Heart left ventricle (tissue), 16 donors: ENCODE measurements around the gene TEN1. TPM values are rescaled to one million over a fixed set of nuclear protein-coding genes. Genes with fewer than 3 reads are reported as not detected.

Source experiments
- ATAC-seq, 4 donors: fragments of 200-7000 bp; cut with Tn5 transposase; one replicate each; pipeline ENCODE4 v1.9.1; 2020 to 2022; ENCODE audit warnings: moderate library complexity in 4 of 4, mild to moderate bottlenecking in 3 of 4, moderate number of reproducible peaks in 1 of 4
- DNase-seq, 5 donors: peaks; one replicate each; pipeline ENCODE4 v3.0.0-alpha.2; 2020
- H3K27ac ChIP-seq, 12 donors: fragments of 200-600 bp; sonication (generic) in 4 of 12; one replicate each; pipeline versions ENCODE4 v1.5.0 to v1.8.0; 2016 to 2022; ENCODE audit warnings: mild to moderate bottlenecking in 2 of 12
- H3K27me3 ChIP-seq, 9 donors: fragments of 200-600 bp; sonication (generic) in 2 of 9; one replicate each; pipeline versions ENCODE4 v1.5.1 to v1.8.0; 2016 to 2022; ENCODE audit warnings: mild to moderate bottlenecking in 3 of 9
- H3K36me3 ChIP-seq, 9 donors: fragments of 200-600 bp; sonication (generic) in 2 of 9; one replicate each; pipeline versions ENCODE4 v1.5.0 to v1.8.0; 2018 to 2022; ENCODE audit warnings: mild to moderate bottlenecking in 2 of 9
- H3K4me1 ChIP-seq, 12 donors: fragments of 200-600 bp; sonication (generic) in 4 of 12; one replicate each; pipeline versions ENCODE4 v1.5.0 to v1.8.0; 2016 to 2022; ENCODE audit warnings: mild to moderate bottlenecking in 3 of 12
- H3K4me3 ChIP-seq, 12 donors: fragments of 200-600 bp; sonication (generic) in 4 of 12; one replicate each; pipeline versions ENCODE4 v1.5.0 to v1.8.0; 2017 to 2022; ENCODE audit warnings: mild to moderate bottlenecking in 9 of 12, moderate library complexity in 4 of 12
- H3K9me3 ChIP-seq, 12 donors: fragments of 200-600 bp; sonication (generic) in 4 of 12; one replicate each; pipeline versions ENCODE4 v1.5.0 to v1.8.0; 2016 to 2022; ENCODE audit warnings: mild to moderate bottlenecking in 1 of 12
- POLR2A ChIP-seq, 2 donors: fragments of 450-650 bp; IDR thresholded peaks; one replicate each; pipeline ENCODE4 v1.6.1; 2017; ENCODE audit warnings: antibody characterized with exemption in 2 of 2, mild to moderate bottlenecking in 2 of 2, moderate library complexity in 2 of 2
- WGBS, 4 donors: extraction: QIAGEN DNeasy Blood & Tissue Kit in 2 of 4; methylation state at CpG; one replicate each; pipeline versions ENCODE4 v1.1.5 to v1.1.7; 2013 to 2018; 5-methylcytosine and 5-hydroxymethylcytosine counted together
- intact Hi-C, 10 donors: fragments of 100-400 bp; cut with DNase I; formaldehyde crosslinking; loops; one replicate each; pipeline versions ENCODE4 v1.11.1 to v1.14.2; 2022
- polyA plus RNA-seq, 2 donors: library from polyadenylated mRNA; stranded (reverse); fragments of 200-250 nt; gene quantifications; one replicate each; pipeline ENCODE4 v1.2.3, GENCODE V29; 2013
- total RNA-seq, 9 donors: library from RNA; depleted of rRNA in 2 of 9; stranded (reverse); fragments of >200 nt in 2 of 9; fragmentation: NEBNext Ultra II Directional in 3 of 9; extraction: Animal tissue kit (Norgen Biotek cat#: 25700) in 3 of 9; gene quantifications; one replicate each; pipeline versions ENCODE4 v1.1.0 to v1.2.4, GENCODE V29; 2016 to 2023
- TF ChIP-seq, protein P1 (sequence below), 12 donors: fragments of 200-600 bp; sonication (generic) in 4 of 12; IDR thresholded peaks; one replicate each; pipeline versions ENCODE4 v1.5.0 to v1.8.0; 2018 to 2022; ENCODE audit warnings: antibody characterized with exemption in 12 of 12, mild to moderate bottlenecking in 5 of 12
- donor health status: ischemic (EF 13 %, LVEDD 7.1; RV severe dilation, severe dysfunction).
- donor health status: healthy with polysubstance abuse.
- donor health status: DM: no; HTN: yes; CAD: no.
- donor health status: DM: no; HTN: no; CAD: no.
- donor health status: ischemic (EF 25% LVEDD 6.9; RV normal size, moderate dysfunction).
- donor health status: ischemic (EF 25% LVEDD 5.7; RV mildly dilated, moderate dysfunction).
- donor health status: healthy.
- donor health status: DM: yes; HTN: yes; CAD: no.
- donor health status: ischemic (EF 35%, LVEDD 5.7; RV mildly dilated, moderate dysfunction).
- donor health status: nonischemic (EF 11% LVEDD 7.7; RV severe dilation, severe dysfunction).
- donor health status: DM: yes; HTN: yes; CAD: no.
- donor health status: PGD.
- donor health status: ischemic (EF 29% LVEDD 5.4; RV normal size, mild dysfunction).
- donor health status: nonischemic (EF 23%, LVEDD 6.1; RV moderate dilation, normal function).

The TEN1 gene
- total and polyA plus RNA-seq, 11 donors = 3.3 to 22.1 (median 8.7) TPM

GRCh38 chr17:76034428-76035350 lies 55.6 kb downstream of the TEN1 start:
- DNase-seq = no peak
- peaks cover 0 to 10% (median under 1%) of the 10 kb centered on the region in 12 donors for H3K4me1 ChIP-seq

GRCh38 chr17:76036497-76037261 lies 57.6 kb downstream of the TEN1 start:
- Histone ChIP-seq H3K9me3 (no peaks in the 10 kb centered on the region), H3K4me3 (no peak overlapping the region), H3K27me3 (no peaks in the 10 kb centered on the region), H3K4me1 (peaks cover 0 to 7% (median 0%) of the 10 kb centered on the region in 12 donors), H3K36me3 (peaks cover 4 to 45% (median 37%) of the 10 kb centered on the region in 9 donors), H3K27ac (peak overlapping the region in 1 of 12 donors; percentile 84)
- intact Hi-C loops = no loop called here
- ATAC-seq = peak in 2 of 4 donors; percentile 15 to 47
- WGBS, 4 donors = 51 to 65% (median 58%) methylated on average over 21 to 22 of the region's 22 CpGs
- TF ChIP-seq POLR2A (IDR thresholded peaks at IDR 0.05) = no peak
- TF ChIP-seq, protein P1, sequence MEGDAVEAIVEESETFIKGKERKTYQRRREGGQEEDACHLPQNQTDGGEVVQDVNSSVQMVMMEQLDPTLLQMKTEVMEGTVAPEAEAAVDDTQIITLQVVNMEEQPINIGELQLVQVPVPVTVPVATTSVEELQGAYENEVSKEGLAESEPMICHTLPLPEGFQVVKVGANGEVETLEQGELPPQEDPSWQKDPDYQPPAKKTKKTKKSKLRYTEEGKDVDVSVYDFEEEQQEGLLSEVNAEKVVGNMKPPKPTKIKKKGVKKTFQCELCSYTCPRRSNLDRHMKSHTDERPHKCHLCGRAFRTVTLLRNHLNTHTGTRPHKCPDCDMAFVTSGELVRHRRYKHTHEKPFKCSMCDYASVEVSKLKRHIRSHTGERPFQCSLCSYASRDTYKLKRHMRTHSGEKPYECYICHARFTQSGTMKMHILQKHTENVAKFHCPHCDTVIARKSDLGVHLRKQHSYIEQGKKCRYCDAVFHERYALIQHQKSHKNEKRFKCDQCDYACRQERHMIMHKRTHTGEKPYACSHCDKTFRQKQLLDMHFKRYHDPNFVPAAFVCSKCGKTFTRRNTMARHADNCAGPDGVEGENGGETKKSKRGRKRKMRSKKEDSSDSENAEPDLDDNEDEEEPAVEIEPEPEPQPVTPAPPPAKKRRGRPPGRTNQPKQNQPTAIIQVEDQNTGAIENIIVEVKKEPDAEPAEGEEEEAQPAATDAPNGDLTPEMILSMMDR (IDR thresholded peaks at IDR 0.05) = no peak
- no peak for DNase-seq

More at GRCh38 chr17:76034428-76035350, 55.6 kb downstream of the TEN1 start:
- intact Hi-C loops = no loop called here
- Histone ChIP-seq H3K27me3 (no peaks in the 10 kb centered on the region), H3K27ac (peak overlapping the region in 1 of 12 donors; percentile 84), H3K4me3 (no peak overlapping the region), H3K9me3 (no peaks in the 10 kb centered on the region), H3K36me3 (peaks cover 0 to 25% (median 17%) of the 10 kb centered on the region in 9 donors)
- ATAC-seq = no peak
- no peak for TF ChIP-seq POLR2A (IDR thresholded peaks at IDR 0.05)
- TF ChIP-seq, protein P1 (IDR thresholded peaks at IDR 0.05) = no peak
- WGBS, 4 donors = 82 to 86% (median 85%) methylated on average over 13 of the region's 13 CpGs

DNA sequence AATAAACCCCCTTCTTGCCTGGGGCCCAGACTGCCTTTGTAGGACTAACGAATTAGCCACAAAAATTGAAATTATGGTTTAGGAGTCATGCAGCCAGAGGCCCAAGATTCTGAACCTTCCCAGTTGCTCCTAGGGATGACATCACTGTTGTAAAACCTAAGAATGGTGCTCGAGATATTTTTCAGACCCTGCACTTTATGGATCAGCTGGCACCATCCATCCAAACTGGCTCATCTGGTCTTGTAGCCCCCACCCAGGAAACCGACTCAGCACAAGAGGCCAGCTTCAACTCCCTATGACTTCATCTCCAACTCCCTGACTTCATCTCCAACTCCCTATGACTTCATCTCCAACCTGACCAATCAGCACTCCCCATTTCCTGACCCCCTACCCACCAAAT lies 59.0 kb downstream of the TEN1 start:
- Histone ChIP-seq H3K4me1 (peaks cover 0 to 7% (median 0%) of the 10 kb centered on the region in 12 donors), H3K4me3 (no peak overlapping the region), H3K36me3 (peaks cover 4 to 58% (median 51%) of the 10 kb centered on the region in 9 donors), H3K27me3 (no peaks in the 10 kb centered on the region), H3K27ac (peak overlapping the region in 1 of 12 donors; percentile 84), H3K9me3 (no peaks in the 10 kb centered on the region)
- 83 to 90% (median 85%) methylated on average over 3 of the region's 3 CpGs for WGBS, 4 donors
- no peak for TF ChIP-seq POLR2A (IDR thresholded peaks at IDR 0.05)
- TF ChIP-seq, protein P1 (IDR thresholded peaks at IDR 0.05) = no peak
- intact Hi-C loops = no loop called here
- DNase-seq (no peak), ATAC-seq (no peak)

- intact Hi-C loops = no loop called here
- ATAC-seq = no peak
- Histone ChIP-seq H3K27me3 (no peaks in the 10 kb centered on the region), H3K36me3 (peaks cover 9 to 69% (median 61%) of the 10 kb centered on the region in 9 donors), H3K9me3 (no peaks in the 10 kb centered on the region), H3K27ac (peak overlapping the region in 1 of 12 donors; percentile 84), H3K4me3 (no peak overlapping the region), H3K4me1 (peaks cover 0 to 7% (median 0%) of the 10 kb centered on the region in 12 donors)
- 74 to 80% (median 75%) methylated on average over 6 of the region's 6 CpGs for WGBS, 4 donors
- no peak for TF ChIP-seq POLR2A (IDR thresholded peaks at IDR 0.05)
- TF ChIP-seq, protein P1 (IDR thresholded peaks at IDR 0.05) = no peak
- no peak for DNase-seq
Measured at GRCh38 chr17:76039121-76039520, 60.1 kb downstream of the TEN1 start.
